Upper lobe of right lung (tissue), 1 donor: ENCODE data around the gene ACTR3. TPM values are rescaled to one million over a fixed set of nuclear protein-coding genes. Genes with fewer than 3 reads are reported as not detected.

Experiments used
- ATAC-seq: fragments of 200-7000 bp; cut with Tn5 transposase; one replicate; pipeline ENCODE4 v1.9.1; 2020; ENCODE audit warnings: mild to moderate bottlenecking, moderate library complexity
- DNase-seq: peaks from one replicate; pipeline ENCODE4 v3.0.0-alpha.2; 2020
- H3K27ac ChIP-seq: fragments of 200-600 bp; one replicate; pipeline ENCODE4 v1.8.0; 2022
- H3K27me3 ChIP-seq: fragments of 200-600 bp; one replicate; pipeline ENCODE4 v1.8.0; 2022; ENCODE audit warnings: mild to moderate bottlenecking
- H3K36me3 ChIP-seq: fragments of 200-600 bp; one replicate; pipeline ENCODE4 v1.8.0; 2022
- H3K4me1 ChIP-seq: fragments of 200-600 bp; one replicate; pipeline ENCODE4 v1.8.0; 2022
- H3K4me3 ChIP-seq: fragments of 200-600 bp; one replicate; pipeline ENCODE4 v1.8.0; 2022; ENCODE audit warnings: mild to moderate bottlenecking
- H3K9me3 ChIP-seq: fragments of 200-600 bp; one replicate; pipeline ENCODE4 v1.8.0; 2022
- CTCF ChIP-seq: fragments of 200-600 bp; IDR thresholded peaks from one replicate; pipeline ENCODE4 v1.8.0; 2022; ENCODE audit warnings: antibody characterized with exemption
- intact Hi-C: fragments of 100-400 bp; cut with DNase I; formaldehyde crosslinking; loops from one replicate; pipeline ENCODE4 v1.11.0; 2022
- total RNA-seq: library from RNA; stranded (reverse); fragmentation: NEBNext Ultra II Directional; extraction: Animal tissue kit (Norgen Biotek cat#: 25700); gene quantifications from one replicate; pipeline ENCODE4 v1.2.1, GENCODE V29; 2021
- donor health status: DM: no; HTN: yes; CAD: no; lungs with severe emphysema.

ACTR3 gene
- total RNA-seq, 1 donor from 2014 or later: 229 TPM

GRCh38 chr2:113974727-113975126 lies 84.8 kb downstream of the ACTR3 start:
- Histone ChIP-seq H3K9me3 (no peaks in the 10 kb centered on the region), H3K4me3 (no peak overlapping the region), H3K27ac (no peak overlapping the region), H3K27me3 (no peaks in the 10 kb centered on the region), H3K36me3 (peaks cover 12% of the 10 kb centered on the region), H3K4me1 (no peaks in the 10 kb centered on the region)
- DNase-seq (no peak), ATAC-seq (no peak)
- intact Hi-C loops: no loop called here
- no peak for TF ChIP-seq CTCF

- ATAC-seq (peak; percentile 55), DNase-seq (no peak)
- Histone ChIP-seq H3K4me1 (no peaks in the 10 kb centered on the region), H3K4me3 (no peak overlapping the region), H3K36me3 (peaks cover 7% of the 10 kb centered on the region), H3K9me3 (no peaks in the 10 kb centered on the region), H3K27ac (no peak overlapping the region), H3K27me3 (no peaks in the 10 kb centered on the region)
- intact Hi-C loops: no loop called here
- no peak for TF ChIP-seq CTCF
Observed at GRCh38 chr2:113976277-113976928, 86.5 kb downstream of the ACTR3 start.

- ATAC-seq (no peak), DNase-seq (no peak)
- H3K36me3 ChIP-seq: peaks cover 7% of the 10 kb centered on the region
- H3K4me3 ChIP-seq: no peak overlapping the region
- H3K4me1 ChIP-seq: no peaks in the 10 kb centered on the region
- TF ChIP-seq CTCF: no peak
- no peak overlapping the region for H3K27ac ChIP-seq
- no peaks in the 10 kb centered on the region for H3K9me3 ChIP-seq
- intact Hi-C loops: no loop called here
- no peaks in the 10 kb centered on the region for H3K27me3 ChIP-seq
Observed at GRCh38 chr2:113977060-113977659, 87.3 kb downstream of the ACTR3 start.

GRCh38 chr2:113977660-113978523 lies 88.0 kb downstream of the ACTR3 start:
- Histone ChIP-seq H3K27ac (no peak overlapping the region), H3K4me3 (no peak overlapping the region), H3K4me1 (no peaks in the 10 kb centered on the region), H3K9me3 (no peaks in the 10 kb centered on the region), H3K27me3 (no peaks in the 10 kb centered on the region), H3K36me3 (peaks cover 7% of the 10 kb centered on the region)
- TF ChIP-seq CTCF: peak; percentile 27
- DNase-seq (no peak), ATAC-seq (no peak)
- intact Hi-C loops: no loop called here

GRCh38 chr2:113978524-113979190 lies 88.8 kb downstream of the ACTR3 start:
- Histone ChIP-seq H3K27me3 (no peaks in the 10 kb centered on the region), H3K9me3 (no peaks in the 10 kb centered on the region), H3K4me3 (no peak overlapping the region), H3K4me1 (no peaks in the 10 kb centered on the region), H3K27ac (no peak overlapping the region), H3K36me3 (peaks cover 7% of the 10 kb centered on the region)
- ATAC-seq (no peak), DNase-seq (no peak)
- no peak for TF ChIP-seq CTCF
- intact Hi-C loops: no loop called here
